ENCODE measurements around the gene TSPAN7.

The TSPAN7 gene

GRCh38 chrX:38607976-38608375 lies 46.6 kb downstream of the TSPAN7 start:
- Histone ChIP-seq H3K9me3 (ENCODE audit: low read length) (no peaks in the 10 kb centered on the region), H3F3A (ENCODE audit: insufficient read depth, low read length) (no peaks in the 10 kb centered on the region), H3K27me3 (ENCODE audit: insufficient read depth, low read length) (no peaks in the 10 kb centered on the region), H3K36me3 (ENCODE audit: insufficient read depth, low read length) (no peaks in the 10 kb centered on the region), H3K4me3 (ENCODE audit: low read depth, low read length, poor library complexity, severe bottlenecking) (no peak overlapping the region), H3K79me2 (ENCODE audit: insufficient read depth, low read length) (no peaks in the 10 kb centered on the region), H3K4me2 (ENCODE audit: low read length) (no peak overlapping the region), H2AFZ (ENCODE audit: low read length) (no peak overlapping the region), H3K9me2 (ENCODE audit: low read depth, low read length) (no peaks in the 10 kb centered on the region), H3K4me1 (ENCODE audit: insufficient read depth, low read length, severe bottlenecking) (no peaks in the 10 kb centered on the region), H4K20me1 (ENCODE audit: insufficient read depth, low read length) (no peaks in the 10 kb centered on the region), H3K27ac (ENCODE audit: low read depth, low read length, poor library complexity, severe bottlenecking) (no peak overlapping the region), H3K9ac (ENCODE audit: low read length) (no peak overlapping the region)
- TF ChIP-seq CTCF (IDR thresholded peaks at IDR 0.05; ENCODE audit: low read length), result no peak
- TF ChIP-seq EZH2 (IDR thresholded peaks at IDR 0.05; ENCODE audit: borderline replicate concordance, low read length), result no peak

DNA sequence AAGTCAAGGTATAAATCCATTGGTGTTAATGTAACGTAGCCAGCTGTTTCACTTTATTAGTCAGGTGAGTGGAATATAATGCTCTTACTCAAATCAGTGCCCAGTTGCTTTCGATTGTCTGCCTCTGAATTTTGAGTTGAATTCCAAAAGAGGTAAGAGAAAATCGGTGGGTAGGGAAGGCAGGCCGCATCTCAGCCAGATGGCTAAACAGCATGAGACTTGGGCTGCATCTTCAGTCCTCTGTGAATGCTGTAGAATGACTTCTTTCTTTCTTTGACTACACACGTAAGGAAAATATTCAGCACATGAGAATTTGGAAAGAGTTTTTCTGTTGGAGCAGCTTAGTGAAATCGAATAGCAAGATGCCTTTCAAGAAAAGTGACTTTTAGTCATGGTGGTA lies 49.5 kb downstream of the TSPAN7 start:
- TF ChIP-seq CTCF (IDR thresholded peaks at IDR 0.05; ENCODE audit: low read length) (no peak), EZH2 (IDR thresholded peaks at IDR 0.05; ENCODE audit: borderline replicate concordance, low read length) (no peak)
- H3K4me1 ChIP-seq (ENCODE audit: insufficient read depth, low read length, severe bottlenecking), result no peaks in the 10 kb centered on the region
- no peak overlapping the region for H3K4me2 ChIP-seq (ENCODE audit: low read length)

GRCh38 chrX:38612281-38612680 lies 50.9 kb downstream of the TSPAN7 start:
- H3F3A ChIP-seq (ENCODE audit: insufficient read depth, low read length), result no peaks in the 10 kb centered on the region
- H2AFZ ChIP-seq (ENCODE audit: low read length), result no peak overlapping the region
- TF ChIP-seq CTCF (IDR thresholded peaks at IDR 0.05; ENCODE audit: low read length) (no peak), EZH2 (IDR thresholded peaks at IDR 0.05; ENCODE audit: borderline replicate concordance, low read length) (no peak)
- no peak overlapping the region for H3K4me2 ChIP-seq (ENCODE audit: low read length)
- no peak overlapping the region for H3K27ac ChIP-seq (ENCODE audit: low read depth, low read length, poor library complexity, severe bottlenecking)
- H3K9me3 ChIP-seq (ENCODE audit: low read length), result no peaks in the 10 kb centered on the region
- no peaks in the 10 kb centered on the region for H3K79me2 ChIP-seq (ENCODE audit: insufficient read depth, low read length)
- H4K20me1 ChIP-seq (ENCODE audit: insufficient read depth, low read length), result no peaks in the 10 kb centered on the region
- H3K4me3 ChIP-seq (ENCODE audit: low read depth, low read length, poor library complexity, severe bottlenecking), result no peak overlapping the region
- no peaks in the 10 kb centered on the region for H3K27me3 ChIP-seq (ENCODE audit: insufficient read depth, low read length)
- H3K9me2 ChIP-seq (ENCODE audit: low read depth, low read length), result no peaks in the 10 kb centered on the region
- no peaks in the 10 kb centered on the region for H3K36me3 ChIP-seq (ENCODE audit: insufficient read depth, low read length)
- no peak overlapping the region for H3K9ac ChIP-seq (ENCODE audit: low read length)
- H3K4me1 ChIP-seq (ENCODE audit: insufficient read depth, low read length, severe bottlenecking), result no peaks in the 10 kb centered on the region

More for the DNA sequence above, 49.5 kb downstream of the TSPAN7 start:
- Histone ChIP-seq H3K27me3 (ENCODE audit: insufficient read depth, low read length) (no peaks in the 10 kb centered on the region), H4K20me1 (ENCODE audit: insufficient read depth, low read length) (no peaks in the 10 kb centered on the region), H3K9ac (ENCODE audit: low read length) (no peak overlapping the region), H3F3A (ENCODE audit: insufficient read depth, low read length) (no peaks in the 10 kb centered on the region), H3K36me3 (ENCODE audit: insufficient read depth, low read length) (no peaks in the 10 kb centered on the region), H3K79me2 (ENCODE audit: insufficient read depth, low read length) (no peaks in the 10 kb centered on the region), H3K27ac (ENCODE audit: low read depth, low read length, poor library complexity, severe bottlenecking) (no peak overlapping the region), H3K4me3 (ENCODE audit: low read depth, low read length, poor library complexity, severe bottlenecking) (no peak overlapping the region), H2AFZ (ENCODE audit: low read length) (no peak overlapping the region), H3K9me2 (ENCODE audit: low read depth, low read length) (no peaks in the 10 kb centered on the region), H3K9me3 (ENCODE audit: low read length) (no peaks in the 10 kb centered on the region)
